NT2/D1 (cell line): ENCODE data around the gene CD8A.

Experiments
- SUZ12 ChIP-seq: IDR thresholded peaks from 2 replicates; pipeline ENCODE4 v1.6.1; 2011; ENCODE audit not compliant: insufficient read length, insufficient read depth; ENCODE audit errors: extremely low read depth
- ZNF274 ChIP-seq: IDR thresholded peaks from 2 replicates; pipeline ENCODE4 v1.6.1; 2011; ENCODE audit warnings: mild to moderate bottlenecking, low read depth, low read length

GRCh38 chr2:86815611-86816010, 24.9 kb upstream of the CD8A start:
- TF ChIP-seq ZNF274 (no peak), SUZ12 (no peak)
